ENCODE results near the gene GABRP.
"Not testable (repeated sequence)": the region's sequence is repeated elsewhere in the genome, so short reads cannot be mapped to it uniquely, and the experiment has no call there.

Gene GABRP

GRCh38 chr5:170755679-170756456 is 27.7 kb upstream of the GABRP start:
- DNase-seq (ENCODE audit: low read depth), result no peak

GRCh38 chr5:170756691-170757090 is 26.8 kb upstream of the GABRP start:
- no peak for DNase-seq (ENCODE audit: low read depth)

- DNase-seq (ENCODE audit: low read depth), result no peak
Observed at GRCh38 chr5:170757182-170757601, 26.3 kb upstream of the GABRP start.

GRCh38 chr5:170757669-170758068 is 25.9 kb upstream of the GABRP start:
- no peak for DNase-seq (ENCODE audit: low read depth)

- no peak for DNase-seq (ENCODE audit: low read depth)
Observed at GRCh38 chr5:170758481-170758880, 25.0 kb upstream of the GABRP start.

GRCh38 chr5:170760113-170760512 is 23.4 kb upstream of the GABRP start:
- no peak for DNase-seq (ENCODE audit: low read depth)

- no peak for DNase-seq (ENCODE audit: low read depth)
Observed at GRCh38 chr5:170761048-170761707, 22.3 kb upstream of the GABRP start.

- DNase-seq (ENCODE audit: low read depth), result no peak
Observed at GRCh38 chr5:170761708-170762066, 21.8 kb upstream of the GABRP start.

GRCh38 chr5:170762298-170762697 is 21.2 kb upstream of the GABRP start:
- DNase-seq (ENCODE audit: low read depth), result not testable (repeated sequence)

- DNase-seq (ENCODE audit: low read depth), result not testable (repeated sequence)
Observed at GRCh38 chr5:170765868-170766267, 17.7 kb upstream of the GABRP start.

GRCh38 chr5:170769246-170769645 is 14.3 kb upstream of the GABRP start:
- DNase-seq (ENCODE audit: low read depth), result no peak

- DNase-seq (ENCODE audit: low read depth), result no peak
Observed at GRCh38 chr5:170769898-170770416, 13.6 kb upstream of the GABRP start.

- DNase-seq (ENCODE audit: low read depth), result no peak
Observed at GRCh38 chr5:170771496-170771895, 12.0 kb upstream of the GABRP start.

GRCh38 chr5:170773024-170773985 is 10.2 kb upstream of the GABRP start:
- DNase-seq (ENCODE audit: low read depth), result no peak

- no peak for DNase-seq (ENCODE audit: low read depth)
Observed at GRCh38 chr5:170774831-170775230, 8.7 kb upstream of the GABRP start.

GRCh38 chr5:170781946-170782345 is 1.6 kb upstream of the GABRP start:
- no peak for DNase-seq (ENCODE audit: low read depth)

- no peak for DNase-seq (ENCODE audit: low read depth)
Observed at GRCh38 chr5:170782438-170782837, 1.1 kb upstream of the GABRP start.

- DNase-seq (ENCODE audit: low read depth), result no peak
Observed at GRCh38 chr5:170785416-170785815, 1.9 kb downstream of the GABRP start.

- no peak for DNase-seq (ENCODE audit: low read depth)
Observed at GRCh38 chr5:170787216-170787615, 3.7 kb downstream of the GABRP start.

GRCh38 chr5:170788626-170789304 is 5.2 kb downstream of the GABRP start:
- no peak for DNase-seq (ENCODE audit: low read depth)

GRCh38 chr5:170791325-170791954 is 7.9 kb downstream of the GABRP start:
- no peak for DNase-seq (ENCODE audit: low read depth)
